Measurements from ENCODE around the gene AGAP1. TPM values are rescaled to one million over a fixed set of nuclear protein-coding genes. Genes with fewer than 3 reads are reported as not detected.

Gene AGAP1
- total RNA-seq, 4 donors from 2014 or later: 13.7 to 18.5 (median 17.1) TPM

DNA sequence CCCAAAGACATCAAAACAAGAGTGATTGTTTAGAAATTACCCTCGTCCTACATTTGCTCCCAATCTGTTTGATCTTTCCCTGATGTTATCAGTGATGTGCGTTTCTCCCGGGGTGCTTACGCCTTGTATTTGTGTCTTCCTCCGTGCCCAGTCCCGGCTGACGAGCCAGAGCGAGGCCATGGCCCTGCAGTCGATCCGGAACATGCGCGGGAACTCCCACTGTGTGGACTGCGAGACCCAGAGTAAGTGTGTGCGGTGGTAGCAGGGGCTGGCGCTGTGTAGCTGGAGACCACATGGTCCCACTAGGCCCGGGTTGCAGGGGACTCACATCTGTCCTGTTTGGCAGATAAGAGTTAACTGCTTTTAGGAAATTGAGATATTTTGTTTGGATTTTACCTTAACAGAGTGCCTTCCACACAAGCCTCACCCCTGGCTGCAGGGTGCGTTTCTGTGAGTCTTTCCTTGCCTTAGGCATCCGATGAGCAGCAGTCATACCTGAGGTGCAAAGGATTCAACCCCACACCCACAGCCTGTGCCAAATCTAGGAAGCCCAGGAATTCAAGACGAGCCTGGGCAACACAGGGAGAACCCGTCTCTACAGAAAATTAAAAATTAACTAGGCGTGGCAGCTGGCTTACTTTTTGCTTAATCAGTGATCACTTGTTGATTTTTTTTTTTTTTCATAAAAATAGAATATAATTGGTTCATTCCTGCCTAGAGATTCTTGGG, 546.9 kb downstream of the AGAP1 start:
- DNase-seq (ENCODE audit: low spot score in 2 of 2): peak in 1 of 2 donors; percentile 28
- TF ChIP-seq POLR2A (IDR thresholded peaks at IDR 0.05): no peak
- TF ChIP-seq, protein P1, sequence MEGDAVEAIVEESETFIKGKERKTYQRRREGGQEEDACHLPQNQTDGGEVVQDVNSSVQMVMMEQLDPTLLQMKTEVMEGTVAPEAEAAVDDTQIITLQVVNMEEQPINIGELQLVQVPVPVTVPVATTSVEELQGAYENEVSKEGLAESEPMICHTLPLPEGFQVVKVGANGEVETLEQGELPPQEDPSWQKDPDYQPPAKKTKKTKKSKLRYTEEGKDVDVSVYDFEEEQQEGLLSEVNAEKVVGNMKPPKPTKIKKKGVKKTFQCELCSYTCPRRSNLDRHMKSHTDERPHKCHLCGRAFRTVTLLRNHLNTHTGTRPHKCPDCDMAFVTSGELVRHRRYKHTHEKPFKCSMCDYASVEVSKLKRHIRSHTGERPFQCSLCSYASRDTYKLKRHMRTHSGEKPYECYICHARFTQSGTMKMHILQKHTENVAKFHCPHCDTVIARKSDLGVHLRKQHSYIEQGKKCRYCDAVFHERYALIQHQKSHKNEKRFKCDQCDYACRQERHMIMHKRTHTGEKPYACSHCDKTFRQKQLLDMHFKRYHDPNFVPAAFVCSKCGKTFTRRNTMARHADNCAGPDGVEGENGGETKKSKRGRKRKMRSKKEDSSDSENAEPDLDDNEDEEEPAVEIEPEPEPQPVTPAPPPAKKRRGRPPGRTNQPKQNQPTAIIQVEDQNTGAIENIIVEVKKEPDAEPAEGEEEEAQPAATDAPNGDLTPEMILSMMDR (IDR thresholded peaks at IDR 0.05): no peak
- H3K4me3 ChIP-seq (ENCODE audit: low read depth, poor library complexity, severe bottlenecking): no peak overlapping the region
- 54 to 61% methylated on average over 21 of the region's 21 CpGs for WGBS, 2 donors
- intact Hi-C loops (cut with DNase I; ENCODE audit: low total_unique reads): no loop called here

DNA sequence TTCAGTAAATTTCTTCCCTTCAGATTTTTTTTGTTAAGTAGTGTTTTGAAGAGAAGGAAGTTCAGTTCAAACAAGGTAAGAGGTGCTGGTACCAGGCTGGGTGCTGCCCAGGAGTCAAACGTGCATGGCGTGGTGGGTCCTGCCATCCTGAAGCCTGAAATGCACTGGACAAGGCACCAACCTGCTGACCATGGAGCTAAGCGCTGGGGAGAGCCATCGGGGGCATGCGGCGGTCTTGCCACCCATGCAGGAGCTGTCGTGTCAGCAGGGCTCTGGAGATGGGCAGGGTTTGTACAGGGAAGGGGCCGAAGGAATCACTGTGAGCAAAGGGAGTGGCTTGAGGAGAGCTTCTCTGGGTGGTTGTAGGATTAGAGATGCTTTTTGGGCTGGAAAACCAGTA, 547.8 kb downstream of the AGAP1 start:
- no peak overlapping the region for H3K4me3 ChIP-seq (ENCODE audit: low read depth, poor library complexity, severe bottlenecking)
- TF ChIP-seq, protein P1 (IDR thresholded peaks at IDR 0.05): no peak
- TF ChIP-seq POLR2A (IDR thresholded peaks at IDR 0.05): no peak
- WGBS, 2 donors: 76 to 85% methylated on average over 8 of the region's 8 CpGs
- intact Hi-C loops (cut with DNase I; ENCODE audit: low total_unique reads): no loop called here
- no peak for DNase-seq (ENCODE audit: low spot score in 2 of 2)

DNA sequence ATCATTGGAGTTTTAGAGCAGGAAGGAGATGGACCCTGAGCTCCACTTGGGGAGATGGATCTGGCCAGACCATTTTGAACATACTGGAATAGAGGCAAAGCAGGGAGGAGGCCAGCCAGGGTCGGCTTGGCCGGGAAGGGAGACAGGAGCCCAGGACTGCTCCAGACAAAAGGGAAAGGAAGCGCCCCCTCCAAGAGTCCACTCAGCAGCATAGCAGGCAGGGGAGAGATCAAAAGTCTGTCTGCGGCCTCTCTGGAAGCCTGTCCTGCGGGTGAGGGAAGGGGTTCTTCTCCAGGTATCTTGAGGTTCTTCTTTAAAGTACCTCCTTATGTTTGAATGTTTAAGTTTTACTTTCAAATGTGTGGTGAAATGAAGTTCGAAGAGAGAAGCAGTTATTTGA, 548.2 kb downstream of the AGAP1 start:
- intact Hi-C loops (cut with DNase I; ENCODE audit: low total_unique reads): no loop called here
- WGBS, 2 donors: 93 to 94% methylated on average over 6 of the region's 6 CpGs
- TF ChIP-seq POLR2A (IDR thresholded peaks at IDR 0.05): no peak
- TF ChIP-seq, protein P1 (IDR thresholded peaks at IDR 0.05): no peak
- no peak overlapping the region for H3K4me3 ChIP-seq (ENCODE audit: low read depth, poor library complexity, severe bottlenecking)
- DNase-seq (ENCODE audit: low spot score in 2 of 2): no peak

DNA sequence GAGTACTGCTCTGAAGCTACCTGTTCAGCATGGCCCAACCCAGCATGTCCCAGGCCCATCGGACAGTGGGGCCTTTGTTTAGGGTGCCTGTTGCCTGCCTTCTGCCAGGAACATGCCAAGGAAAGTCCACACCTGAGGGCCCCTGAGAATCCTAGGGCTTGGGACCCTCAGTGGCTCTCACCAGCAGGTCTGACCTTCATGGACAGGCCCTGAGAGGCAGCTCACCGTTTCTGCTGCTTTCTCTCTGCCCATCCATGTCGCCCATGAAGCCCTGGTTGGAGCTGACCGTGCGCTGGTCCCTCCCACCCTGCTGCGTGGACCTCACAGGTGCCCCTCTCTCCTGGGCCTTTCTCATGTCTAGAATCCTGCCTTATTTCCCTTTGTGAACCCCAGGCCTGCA, 550.3 kb downstream of the AGAP1 start:
- TF ChIP-seq, protein P1 (IDR thresholded peaks at IDR 0.05): no peak
- no peak for TF ChIP-seq POLR2A (IDR thresholded peaks at IDR 0.05)
- no peak for DNase-seq (ENCODE audit: low spot score in 2 of 2)
- intact Hi-C loops (cut with DNase I; ENCODE audit: low total_unique reads): no loop called here
- WGBS, 2 donors: 90 to 93% methylated on average over 6 of the region's 6 CpGs
- H3K4me3 ChIP-seq (ENCODE audit: low read depth, poor library complexity, severe bottlenecking): no peak overlapping the region

DNA sequence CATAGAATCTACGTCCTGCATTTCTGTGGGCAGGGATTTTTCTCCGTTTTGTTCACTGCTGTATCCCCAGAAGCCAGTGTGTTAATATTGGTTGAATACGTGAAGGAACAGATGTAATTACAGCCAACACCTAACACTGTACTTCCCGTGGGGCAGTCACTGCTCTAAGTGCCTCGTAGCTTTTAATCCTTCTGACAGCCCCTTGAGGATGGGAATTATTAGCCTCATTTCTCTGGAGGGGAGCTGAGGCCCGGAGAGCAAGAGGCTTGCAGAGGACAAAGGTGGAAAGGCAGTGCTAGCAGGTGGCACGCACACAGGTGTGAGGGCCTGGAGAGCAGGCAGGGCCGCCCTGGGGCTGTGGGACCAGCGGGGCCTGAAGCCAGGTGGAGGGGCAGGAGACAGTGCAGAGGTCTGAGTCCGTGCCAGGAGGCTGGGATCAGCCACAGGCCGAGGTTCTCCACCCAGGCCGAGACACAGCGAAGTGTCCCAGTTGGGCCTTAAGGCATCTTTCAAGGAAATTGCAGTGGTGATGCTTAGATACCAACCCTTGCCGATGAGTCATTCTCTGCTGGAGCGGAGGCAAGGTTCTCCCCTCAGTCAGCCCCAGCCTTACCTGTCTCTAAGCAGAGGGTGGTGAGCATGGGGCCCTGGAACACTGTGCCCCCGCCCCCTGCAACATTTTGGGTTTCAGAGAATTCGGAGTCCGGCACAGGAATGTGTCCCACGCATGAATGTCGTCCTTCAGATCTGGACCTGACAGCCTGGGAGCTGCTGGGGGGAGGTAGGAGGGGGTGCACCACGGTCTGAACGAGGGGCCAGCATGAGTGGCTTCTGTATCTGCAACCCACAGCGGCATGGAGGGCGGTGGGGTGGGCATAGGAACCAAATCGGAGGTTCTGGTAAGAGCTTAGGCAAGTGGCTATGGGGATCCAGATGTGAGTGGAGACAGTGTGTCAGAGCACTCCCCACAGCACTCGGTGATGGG, 551.7 kb downstream of the AGAP1 start:
- TF ChIP-seq POLR2A (IDR thresholded peaks at IDR 0.05): no peak
- TF ChIP-seq, protein P1 (IDR thresholded peaks at IDR 0.05): no peak
- WGBS, 2 donors: 76 to 77% methylated on average over 23 to 26 of the region's 26 CpGs
- intact Hi-C loops (cut with DNase I; ENCODE audit: low total_unique reads): no loop called here

More for the DNA sequence above, 551.7 kb downstream of the AGAP1 start:
- H3K4me3 ChIP-seq (ENCODE audit: low read depth, poor library complexity, severe bottlenecking): no peak overlapping the region
- DNase-seq (ENCODE audit: low spot score in 2 of 2): no peak
